HG02885 (cell line): ENCODE measurements around the gene TBC1D3B.
"Not testable (repeated sequence)": the region's sequence is repeated elsewhere in the genome, so short reads cannot be mapped to it uniquely, and the experiment has no call there.

Source experiments
- ATAC-seq: cut with Tn5 transposase; IDR thresholded peaks from one replicate; pipeline ENCODE4 v1.9.1; 2021; ENCODE audit warnings: mild to moderate bottlenecking; ENCODE audit not compliant: unreplicated experiment, poor library complexity

TBC1D3B gene

DNA sequence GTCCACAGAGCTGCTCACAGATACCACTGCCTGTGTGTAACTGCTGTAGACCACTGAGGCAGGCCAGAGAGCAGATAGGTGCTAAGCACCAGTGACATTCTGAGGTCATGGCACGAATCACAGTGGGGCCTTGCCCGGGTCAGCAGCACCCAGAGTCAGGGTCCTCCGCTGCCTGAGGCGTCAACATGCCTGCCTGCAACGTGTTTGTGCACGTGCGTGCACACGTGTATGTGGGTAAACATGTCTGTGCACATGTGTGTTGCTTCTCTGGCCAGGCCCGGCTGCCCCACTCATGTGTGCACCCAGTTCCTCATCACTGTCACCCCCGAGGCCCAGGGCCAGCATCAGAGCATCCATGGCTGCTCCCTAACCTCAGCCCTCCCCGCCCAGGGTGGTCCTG lies at the start of gene TBC1D3B:
TSS of gene TBC1D3B (minus strand) at position 101 of the 400 bp plus-strand sequence. CDS start 1,586 bp downstream, outside the sequence.
- not testable (repeated sequence) for ATAC-seq

DNA sequence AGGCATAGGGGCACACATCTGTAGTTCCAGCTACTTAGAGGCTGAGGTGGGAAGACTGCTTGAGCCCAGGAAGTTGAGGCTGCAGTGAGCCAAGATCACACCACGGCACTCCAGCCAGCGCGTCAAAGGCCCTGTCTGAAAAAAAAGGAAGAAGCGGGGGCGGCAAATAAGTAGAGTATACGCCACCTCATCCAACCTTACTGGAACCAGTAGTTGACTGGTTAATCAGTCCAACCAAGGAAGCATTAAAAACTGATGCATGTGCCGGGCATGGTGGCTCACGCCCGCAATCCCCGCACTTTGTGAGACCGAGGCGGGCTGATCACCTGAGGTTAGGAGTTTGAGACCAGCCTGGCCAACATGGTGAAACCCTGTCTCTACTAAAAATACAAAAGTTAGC lies 46.5 kb upstream of the TBC1D3B start:
- ATAC-seq = not testable (repeated sequence)

DNA sequence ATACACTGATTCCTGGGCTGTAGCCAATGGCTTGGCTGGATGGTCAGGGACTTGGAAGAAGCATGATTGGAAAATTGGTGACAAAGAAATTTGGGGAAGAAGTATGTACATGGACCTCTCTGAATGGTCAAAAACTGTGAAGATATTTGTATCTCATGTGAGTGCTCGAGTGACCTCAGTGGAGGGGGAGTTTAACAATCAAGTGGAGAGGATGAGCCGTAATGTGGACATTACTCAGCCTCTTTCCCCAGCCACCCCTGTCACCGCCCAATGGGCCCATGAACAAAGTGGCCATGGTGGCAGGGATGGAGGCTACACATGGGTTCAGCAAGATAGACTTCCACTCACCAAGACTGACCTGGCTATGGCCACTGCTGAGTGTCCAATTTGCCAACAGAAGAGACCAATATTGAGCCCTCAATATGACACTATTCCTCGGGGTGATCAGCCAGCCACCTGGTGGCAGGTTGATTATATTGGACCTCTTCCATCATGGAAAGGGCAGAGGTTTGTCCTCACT lies 45.2 kb upstream of the TBC1D3B start:
- ATAC-seq = not testable (repeated sequence)

DNA sequence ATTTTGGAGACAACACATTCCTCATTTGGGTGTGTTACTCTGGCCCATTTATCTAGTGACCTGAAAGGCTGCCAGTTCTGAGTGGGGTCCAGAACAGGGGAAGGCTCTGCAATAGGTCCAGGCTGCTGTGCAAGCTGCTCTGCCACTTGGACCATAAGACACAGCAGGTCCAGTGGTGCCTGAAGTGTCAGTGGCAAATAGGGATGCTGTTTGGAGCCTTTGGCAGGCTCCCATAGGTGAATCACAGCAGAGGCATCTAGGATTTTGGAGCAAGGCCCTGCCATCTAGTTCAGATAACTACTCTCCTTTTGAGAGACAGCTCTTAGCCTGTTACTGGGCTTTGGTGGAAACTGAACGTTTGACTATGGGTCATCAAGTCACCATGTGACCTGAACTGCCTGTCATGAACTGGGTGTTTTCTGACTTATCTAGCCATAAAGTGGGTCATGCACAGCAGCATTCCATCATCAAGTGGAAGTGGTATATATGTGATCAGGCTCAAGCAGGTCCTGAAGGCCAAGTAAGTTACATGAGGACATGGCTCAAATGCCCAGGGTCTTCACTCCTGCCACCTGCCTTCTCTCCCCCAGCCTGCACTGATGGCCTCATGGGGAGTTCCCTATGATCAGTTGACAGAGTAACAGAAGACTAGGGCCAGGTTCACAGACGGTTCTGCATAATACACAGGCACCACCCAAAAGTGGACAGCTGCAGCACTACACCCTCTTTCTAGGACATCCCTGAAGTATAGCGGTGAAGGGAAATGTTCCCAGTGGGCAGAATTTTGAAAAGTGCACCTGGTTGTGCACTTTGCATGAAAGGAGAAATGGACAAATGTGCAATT lies 44.5 kb upstream of the TBC1D3B start:
- ATAC-seq = not testable (repeated sequence)

DNA sequence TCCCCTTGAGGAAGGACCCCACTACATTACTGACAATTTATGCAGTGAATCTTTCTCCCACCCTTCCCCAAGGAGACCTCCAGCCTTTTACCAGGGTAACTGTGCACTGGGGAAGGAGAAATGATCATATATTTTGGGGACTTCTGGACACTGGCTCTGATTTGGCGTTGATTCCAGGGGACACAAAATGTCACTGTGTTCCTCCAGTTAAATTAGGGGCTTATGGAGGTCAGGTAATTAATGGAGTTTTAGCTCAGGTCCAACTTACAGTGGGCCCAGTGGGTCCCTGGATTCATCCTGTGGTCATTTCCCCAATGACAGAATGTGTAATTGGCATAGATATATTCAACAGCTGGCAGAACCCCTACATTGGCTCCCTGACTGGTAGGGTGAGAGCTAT lies 43.1 kb upstream of the TBC1D3B start:
- ATAC-seq = not testable (repeated sequence)

DNA sequence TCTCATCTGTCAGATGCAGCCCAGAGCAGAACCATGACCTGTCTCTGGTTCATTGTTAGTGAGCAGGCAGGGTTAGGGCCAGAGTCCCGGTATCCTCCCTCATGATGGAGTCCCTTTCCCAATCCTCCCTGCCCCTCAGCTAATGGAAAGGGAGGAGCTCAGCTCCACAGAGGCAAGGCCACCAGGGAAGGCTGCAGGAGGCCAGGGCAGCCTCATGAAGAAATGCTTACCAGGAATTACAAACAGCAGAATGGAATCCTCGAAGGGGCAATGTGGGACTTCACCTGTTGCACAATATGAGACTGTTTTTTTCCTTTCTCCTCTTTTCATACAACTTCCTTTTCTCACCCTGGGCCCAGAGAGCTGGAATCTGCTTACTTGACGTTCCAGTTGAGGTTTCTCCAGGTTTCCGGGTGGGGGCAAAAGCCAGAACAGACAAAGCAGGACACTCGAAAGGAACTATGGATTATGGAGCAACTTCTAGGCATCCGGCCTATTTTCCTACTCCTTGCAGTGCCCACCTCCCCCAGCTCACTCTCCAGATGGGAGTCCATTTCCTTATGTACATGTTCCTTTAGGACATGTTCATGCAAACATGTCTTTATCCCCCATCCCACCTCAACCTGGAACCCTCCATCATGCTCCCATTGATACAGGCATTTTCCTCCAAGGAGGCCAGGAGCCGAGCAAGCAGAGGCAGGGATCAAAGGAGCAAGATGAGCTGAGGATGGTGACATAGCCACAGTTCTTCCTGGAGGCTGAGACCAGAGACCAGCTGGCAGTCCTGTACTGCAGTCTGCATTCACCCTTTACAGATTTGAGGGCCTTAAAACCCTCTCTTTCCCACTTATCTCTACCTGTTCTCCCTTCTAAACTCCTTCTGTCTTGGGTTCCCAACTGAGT lies 39.2 kb upstream of the TBC1D3B start:
- ATAC-seq = not testable (repeated sequence)

DNA sequence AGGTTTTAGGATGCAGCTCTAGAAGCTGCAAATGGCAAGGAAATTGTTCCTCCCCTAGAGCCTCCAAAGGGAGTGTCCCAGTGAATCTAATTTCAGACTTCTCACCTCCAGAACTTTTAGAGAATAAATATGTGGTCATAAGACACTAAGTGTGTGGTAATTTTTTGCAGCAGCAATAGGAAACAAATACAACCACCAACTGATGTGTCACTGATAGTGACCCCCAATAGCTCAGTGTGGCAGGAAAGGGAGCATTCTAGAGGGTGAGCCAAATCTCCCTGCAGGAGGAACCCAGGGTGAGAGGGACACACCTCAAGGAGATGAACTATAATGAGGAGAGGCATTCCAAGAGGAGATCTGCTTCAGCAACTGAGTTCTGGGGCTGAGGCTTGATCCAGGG lies 38.5 kb upstream of the TBC1D3B start:
- ATAC-seq = no peak

DNA sequence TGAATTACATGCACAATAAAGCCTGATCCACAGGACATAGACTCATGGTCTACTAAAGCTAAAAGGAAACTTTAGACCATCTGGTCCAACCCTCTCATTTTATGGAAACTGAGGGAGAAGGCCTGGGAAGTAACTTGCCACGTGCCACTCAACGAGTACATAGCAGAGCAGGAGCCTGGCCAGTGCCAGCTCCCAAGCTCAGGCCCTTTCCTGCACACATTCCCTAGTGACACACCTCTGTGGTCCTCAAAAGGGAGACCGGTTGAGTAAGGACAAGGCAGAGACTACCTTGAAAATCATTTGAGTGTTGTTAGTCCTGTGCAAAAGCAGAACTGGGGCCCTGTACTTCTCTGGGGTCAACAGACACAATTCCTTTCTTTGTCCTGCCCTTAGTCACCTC lies 37.3 kb upstream of the TBC1D3B start:
- ATAC-seq = no peak

DNA sequence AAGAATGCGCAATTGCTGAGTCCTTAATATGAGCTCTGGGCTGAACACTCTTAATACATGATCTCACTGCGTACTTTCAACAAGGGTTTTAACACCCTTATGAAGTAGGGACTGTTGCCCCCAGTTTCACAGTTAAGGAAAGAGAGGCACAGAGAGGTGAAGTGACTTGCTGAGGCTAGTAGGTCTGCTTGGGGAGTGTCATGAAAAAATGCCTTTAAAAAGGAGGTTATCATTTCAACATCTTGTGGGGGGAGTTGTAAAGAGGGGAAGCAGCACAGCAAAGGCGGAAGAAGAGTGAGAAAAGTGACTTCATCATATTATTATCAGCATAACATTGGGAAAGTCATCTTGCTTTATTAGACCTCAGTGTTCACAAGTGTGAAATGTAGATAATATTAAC lies 36.5 kb upstream of the TBC1D3B start:
- ATAC-seq = no peak

DNA sequence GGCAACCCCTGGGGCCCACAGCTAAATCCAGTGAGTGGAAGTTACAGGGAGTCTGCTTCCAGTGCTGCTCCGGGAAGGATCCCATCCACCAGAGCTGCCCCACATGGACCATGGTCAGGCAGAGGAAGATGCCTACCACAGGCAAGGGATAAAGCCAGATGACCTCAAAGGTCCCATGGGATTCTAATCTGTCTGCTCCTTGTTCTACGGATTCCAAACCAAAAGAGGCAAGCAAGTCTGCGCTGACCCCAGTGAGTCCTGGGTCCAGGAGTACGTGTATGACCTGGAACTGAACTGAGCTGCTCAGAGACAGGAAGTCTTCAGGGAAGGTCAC lies 35.8 kb upstream of the TBC1D3B start:
- no peak for ATAC-seq

DNA sequence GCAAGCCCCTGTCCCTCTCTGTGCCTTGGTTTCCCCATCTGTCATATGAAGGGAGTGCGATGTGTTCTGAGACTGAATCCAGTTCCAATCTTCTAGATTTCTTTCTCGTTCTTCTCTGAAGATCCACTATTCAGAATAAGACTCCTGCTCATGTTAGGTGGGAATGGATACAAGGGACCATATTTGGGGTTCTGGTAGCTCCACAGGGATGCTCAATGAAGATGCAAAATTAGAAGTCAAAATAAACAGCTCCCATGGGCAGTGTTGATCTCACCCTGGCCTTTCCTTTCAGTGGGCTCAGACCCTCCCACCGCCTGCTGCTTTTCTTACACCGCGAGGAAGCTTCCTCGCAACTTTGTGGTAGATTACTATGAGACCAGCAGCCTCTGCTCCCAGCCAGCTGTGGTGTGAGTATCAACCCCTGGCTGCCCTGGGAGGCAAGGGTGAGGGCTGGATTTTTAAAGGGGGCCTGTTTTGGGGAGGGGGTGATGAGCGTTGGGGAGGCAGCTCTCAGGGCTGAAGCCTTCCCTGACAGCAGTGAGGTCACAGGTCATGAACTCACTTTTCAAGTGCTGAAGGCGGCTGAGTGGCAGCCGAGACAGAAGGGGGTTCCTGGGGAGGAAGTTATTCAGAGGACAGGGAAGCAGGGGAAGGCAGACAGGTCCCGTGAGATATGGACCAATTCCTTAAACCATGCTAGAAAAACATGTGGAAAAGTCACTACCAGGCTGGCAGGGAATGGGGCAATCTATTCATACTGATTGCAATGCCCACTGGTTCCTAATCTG lies 35.2 kb upstream of the TBC1D3B start:
- not testable (repeated sequence) for ATAC-seq

DNA sequence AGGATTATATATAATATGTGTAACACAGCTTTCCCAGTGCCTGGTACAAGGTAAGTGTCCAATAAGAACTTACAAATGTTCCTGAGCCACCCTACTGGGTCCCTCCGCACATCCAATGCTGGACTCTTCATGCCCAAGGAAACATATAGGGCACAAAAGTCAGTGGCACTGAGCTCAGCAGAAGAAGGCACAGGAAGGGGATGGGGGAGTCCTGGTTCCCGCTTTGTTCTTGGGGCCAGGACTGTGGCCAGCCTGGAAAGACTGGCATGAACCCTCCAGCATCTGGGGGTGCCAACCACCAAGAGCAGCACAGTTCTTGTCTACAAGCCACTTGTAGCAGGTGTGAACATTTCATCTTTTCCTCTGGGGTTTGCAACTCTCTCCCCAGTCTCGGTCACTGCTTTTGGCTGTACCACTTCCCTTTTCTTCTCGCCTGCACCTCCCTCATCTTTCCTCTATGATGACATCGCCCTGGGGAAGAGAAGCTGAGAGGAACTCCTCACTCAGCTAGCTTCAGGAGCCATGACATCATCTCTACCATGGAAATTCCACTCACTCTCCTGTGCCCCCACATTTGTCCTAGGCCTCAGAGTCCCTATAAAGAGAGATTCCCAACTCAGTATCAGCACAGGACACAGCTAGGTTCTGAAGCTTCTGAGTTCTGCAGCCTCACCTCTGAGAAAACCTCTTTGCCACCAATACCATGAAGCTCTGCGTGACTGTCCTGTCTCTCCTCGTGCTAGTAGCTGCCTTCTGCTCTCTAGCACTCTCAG lies 34.2 kb upstream of the TBC1D3B start, which contains the start of gene CCL4L2:
TSS of gene CCL4L2 (plus strand) at position 625 of the 773 bp plus-strand sequence.
- peak; percentile 70 for ATAC-seq

DNA sequence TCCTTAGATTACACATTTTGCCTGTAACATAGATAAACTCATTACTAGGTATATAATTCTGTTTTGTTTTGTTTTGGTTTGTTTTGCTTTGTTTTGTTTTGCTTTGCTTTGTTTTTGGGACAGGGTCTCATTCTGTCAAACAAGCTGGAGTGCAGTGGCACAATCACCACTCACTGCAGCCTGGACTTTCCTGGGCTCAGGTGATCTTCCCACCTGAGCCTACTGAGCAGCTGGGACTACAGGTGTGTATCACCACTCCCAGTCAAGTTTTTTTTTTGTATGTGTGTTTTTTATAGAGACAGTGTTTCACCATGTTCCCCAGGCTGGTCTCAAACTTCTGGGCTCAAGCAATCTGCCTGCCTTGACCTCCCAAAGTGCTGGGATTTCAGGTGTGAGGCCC lies 33.1 kb upstream of the TBC1D3B start:
- ATAC-seq = no peak

DNA sequence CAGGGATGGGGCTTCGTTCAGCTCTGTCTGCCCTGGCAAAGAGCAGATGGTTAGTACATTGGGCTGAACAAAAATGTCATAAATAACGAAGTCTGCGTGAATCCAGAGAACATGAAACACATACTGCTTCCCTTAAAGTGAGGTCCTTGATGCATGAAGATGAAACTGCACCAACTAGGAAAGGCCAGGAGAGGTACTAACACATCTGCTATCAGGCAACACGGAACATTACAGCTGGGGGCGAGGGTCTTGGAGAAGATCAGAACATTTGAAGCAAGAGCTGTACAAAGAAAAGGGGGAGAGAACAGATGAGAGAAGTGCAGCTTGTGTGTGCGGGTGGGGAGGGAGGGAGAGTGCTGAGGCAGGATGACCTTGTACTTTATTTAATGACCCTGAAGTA lies 30.9 kb upstream of the TBC1D3B start:
- not testable (repeated sequence) for ATAC-seq

DNA sequence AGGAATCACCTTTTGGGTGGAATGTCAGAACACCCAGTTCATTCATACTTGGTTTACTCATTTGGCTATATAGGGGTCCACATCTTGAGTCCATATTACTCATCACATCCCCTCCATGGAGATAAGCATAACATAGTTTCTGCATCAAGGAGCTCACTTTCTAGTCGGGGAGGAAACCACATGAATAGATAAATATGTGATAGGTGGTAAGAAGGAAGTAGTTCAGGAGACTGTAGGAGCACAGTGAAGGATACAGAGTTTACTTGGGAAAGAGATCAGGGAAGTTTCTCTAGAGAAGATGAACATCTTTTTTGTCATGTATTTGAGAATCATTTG lies 30.0 kb upstream of the TBC1D3B start:
- not testable (repeated sequence) for ATAC-seq

DNA sequence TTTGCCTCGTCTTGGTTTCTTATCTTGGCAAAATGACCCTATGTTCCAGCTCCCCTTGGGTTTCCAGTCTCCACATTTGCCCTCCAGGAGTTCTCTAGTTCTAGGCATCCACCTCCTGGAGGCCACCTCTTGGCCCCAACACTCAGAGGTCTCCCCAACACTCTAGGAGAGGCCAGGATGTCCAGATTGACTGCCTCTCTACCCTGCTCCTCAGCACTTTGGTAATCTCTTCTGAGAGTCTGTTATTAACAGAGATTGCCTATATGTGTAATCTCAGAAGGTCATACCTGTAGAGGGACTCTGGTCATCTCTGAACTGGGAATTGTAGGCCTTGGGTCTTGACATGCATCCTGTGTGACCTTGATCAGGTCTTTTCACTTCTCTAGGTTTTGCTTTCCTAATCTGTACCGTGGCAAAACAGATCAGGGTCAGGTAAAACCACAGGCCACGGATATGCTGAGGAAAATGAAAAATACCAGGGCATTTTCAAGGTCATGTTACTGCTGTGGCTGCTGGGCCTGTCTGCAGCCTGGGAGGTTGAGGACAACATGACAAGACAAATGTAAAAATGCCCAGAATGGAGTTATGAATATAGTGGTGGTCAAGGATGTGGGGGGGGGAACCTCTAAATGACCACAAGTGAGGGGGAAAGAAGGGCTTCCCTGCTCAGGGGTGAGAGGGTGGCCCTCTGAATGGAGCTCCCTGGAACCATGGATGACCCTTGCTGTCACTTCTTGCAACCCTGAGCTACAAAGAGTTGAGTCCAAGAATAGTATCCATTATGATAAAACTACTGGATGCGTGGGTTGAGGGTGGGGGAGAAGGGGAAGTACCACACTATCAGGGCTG lies 29.4 kb upstream of the TBC1D3B start:
- no peak for ATAC-seq

DNA sequence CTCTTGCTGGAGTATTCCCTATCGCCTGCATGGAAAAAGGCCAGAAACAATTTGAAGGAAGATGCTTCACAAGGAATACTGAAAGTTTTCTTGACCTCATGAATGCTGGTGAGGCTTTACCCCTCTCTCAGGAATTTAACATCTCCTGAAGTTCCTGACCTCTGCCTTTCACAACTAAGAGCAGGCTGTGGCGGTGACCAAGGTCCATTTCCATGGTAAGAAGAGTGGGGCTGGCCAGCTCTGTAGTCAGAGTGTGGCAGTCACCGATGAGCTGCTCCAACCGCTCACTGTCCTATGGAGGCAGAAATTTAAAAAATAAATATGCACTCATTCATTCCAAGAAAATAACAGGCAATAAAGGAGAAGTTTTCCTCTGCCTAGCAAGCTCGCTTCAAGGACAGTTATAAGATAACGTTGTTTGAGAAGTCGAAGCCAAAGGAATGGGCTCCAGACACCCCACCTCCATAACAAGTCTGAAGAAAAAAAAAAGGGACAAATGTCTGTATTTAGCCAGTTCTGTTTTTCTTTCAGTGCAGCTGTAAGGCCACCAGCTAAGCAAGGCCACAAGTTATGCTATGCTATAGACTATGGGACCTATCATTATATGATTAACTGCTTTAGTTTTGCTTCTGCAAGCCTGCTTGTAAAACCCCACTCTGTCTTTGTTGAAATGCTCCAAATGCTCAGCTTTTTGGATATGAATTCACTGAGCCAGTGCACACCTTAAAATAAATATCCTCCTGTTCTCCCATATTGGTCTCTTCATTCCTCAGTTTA lies 28.5 kb upstream of the TBC1D3B start:
- ATAC-seq = no peak

DNA sequence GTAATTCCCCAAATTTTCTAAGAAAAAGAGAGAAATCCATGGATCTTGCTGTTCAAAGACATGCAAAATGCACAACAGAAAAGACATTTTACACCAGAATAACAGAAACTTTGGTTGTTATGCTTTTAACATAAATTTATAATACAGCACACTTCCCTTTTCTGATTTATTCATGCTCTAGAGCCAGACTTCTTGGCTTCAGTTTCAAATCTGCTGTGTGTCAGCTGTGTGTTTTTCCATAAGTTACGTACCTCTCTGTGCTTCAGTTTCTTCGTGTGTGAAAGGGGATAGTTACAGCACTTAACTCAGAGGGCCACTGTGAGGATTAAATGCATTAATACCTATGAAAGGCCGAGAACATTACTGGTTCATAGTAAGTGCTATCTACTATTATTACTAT lies 26.9 kb upstream of the TBC1D3B start:
- no peak for ATAC-seq
